Fibroblast of mammary gland (primary cell): ENCODE data around the gene ZBED1.
"Not testable (repeated sequence)": the region's sequence is repeated elsewhere in the genome, so short reads cannot be mapped to it uniquely, and the experiment has no call there.

Experiments
- DNase-seq: peaks from one replicate; pipeline ENCODE4 v3.0.0-alpha.2; 2010; ENCODE audit warnings: low read depth
- H3K4me3 ChIP-seq: 2 replicates; pipeline ENCODE4 v1.5.1; 2011; ENCODE audit warnings: low read depth, mild to moderate bottlenecking, low read length, moderate library complexity; ENCODE audit not compliant: control insufficient read depth
- TF ChIP-seq, protein P1 (sequence below): conservative IDR thresholded peaks from 2 replicates; pipeline ENCODE4 v1.5.1; 2011; ENCODE audit warnings: low read depth, low read length, inconsistent platforms; ENCODE audit not compliant: control insufficient read depth, insufficient read depth

ZBED1 gene

DNA sequence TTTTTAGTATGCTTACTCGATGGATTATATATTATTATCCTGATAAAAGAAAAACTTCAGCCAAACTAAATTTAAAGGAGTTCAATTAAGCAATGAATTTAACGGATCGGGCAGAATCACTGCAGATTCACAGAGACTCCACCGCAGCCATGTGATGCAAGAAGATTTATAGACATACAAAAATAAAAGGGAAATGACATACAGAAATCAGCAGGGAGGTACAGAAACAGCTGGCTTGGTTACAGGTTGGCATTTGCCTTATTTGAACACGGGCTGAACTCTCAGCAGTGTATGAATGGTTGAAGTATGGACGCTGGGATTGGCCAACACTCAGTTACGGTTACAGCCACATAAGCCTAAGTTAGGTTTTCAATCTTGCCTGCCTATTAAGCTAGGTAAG lies 35.4 kb upstream of the ZBED1 start:
- DNase-seq = no peak
- TF ChIP-seq, protein P1, sequence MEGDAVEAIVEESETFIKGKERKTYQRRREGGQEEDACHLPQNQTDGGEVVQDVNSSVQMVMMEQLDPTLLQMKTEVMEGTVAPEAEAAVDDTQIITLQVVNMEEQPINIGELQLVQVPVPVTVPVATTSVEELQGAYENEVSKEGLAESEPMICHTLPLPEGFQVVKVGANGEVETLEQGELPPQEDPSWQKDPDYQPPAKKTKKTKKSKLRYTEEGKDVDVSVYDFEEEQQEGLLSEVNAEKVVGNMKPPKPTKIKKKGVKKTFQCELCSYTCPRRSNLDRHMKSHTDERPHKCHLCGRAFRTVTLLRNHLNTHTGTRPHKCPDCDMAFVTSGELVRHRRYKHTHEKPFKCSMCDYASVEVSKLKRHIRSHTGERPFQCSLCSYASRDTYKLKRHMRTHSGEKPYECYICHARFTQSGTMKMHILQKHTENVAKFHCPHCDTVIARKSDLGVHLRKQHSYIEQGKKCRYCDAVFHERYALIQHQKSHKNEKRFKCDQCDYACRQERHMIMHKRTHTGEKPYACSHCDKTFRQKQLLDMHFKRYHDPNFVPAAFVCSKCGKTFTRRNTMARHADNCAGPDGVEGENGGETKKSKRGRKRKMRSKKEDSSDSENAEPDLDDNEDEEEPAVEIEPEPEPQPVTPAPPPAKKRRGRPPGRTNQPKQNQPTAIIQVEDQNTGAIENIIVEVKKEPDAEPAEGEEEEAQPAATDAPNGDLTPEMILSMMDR = no peak
- H3K4me3 ChIP-seq = no peak overlapping the region

DNA sequence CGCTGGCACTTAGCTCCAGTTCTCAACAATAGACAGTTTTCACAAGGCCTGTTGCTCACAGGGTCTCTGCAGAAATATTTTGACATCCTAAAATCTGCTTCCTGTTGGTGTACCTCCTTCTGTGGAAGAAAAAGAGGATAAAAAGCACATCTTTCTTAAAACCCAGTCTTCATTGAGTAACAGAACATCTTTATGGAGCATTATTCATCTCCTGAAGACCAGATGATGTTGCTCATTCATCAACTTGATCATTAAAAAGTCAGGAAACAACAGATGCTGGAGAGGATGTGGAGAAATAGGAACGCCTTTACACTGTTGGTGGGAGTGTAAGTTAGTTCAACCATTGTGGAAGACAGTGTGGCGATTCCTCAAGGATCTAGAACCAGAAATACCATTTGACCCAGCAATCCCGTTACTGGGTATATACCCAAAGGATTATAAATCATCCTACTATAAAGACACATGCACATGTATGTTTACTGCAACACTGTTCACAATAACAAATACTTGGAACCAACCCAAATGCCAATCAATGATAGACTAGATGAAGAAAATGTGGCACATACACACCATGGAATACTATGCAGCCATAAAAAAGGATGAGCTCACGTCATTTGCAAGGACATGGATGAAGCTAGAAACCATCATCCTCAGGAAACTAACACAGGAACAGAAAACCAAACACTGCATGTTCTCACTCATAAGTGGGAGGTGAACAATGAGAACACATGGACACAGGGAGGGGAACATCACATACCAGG lies 33.7 kb upstream of the ZBED1 start:
- DNase-seq, H3K4me3 ChIP-seq: not testable (repeated sequence)

DNA sequence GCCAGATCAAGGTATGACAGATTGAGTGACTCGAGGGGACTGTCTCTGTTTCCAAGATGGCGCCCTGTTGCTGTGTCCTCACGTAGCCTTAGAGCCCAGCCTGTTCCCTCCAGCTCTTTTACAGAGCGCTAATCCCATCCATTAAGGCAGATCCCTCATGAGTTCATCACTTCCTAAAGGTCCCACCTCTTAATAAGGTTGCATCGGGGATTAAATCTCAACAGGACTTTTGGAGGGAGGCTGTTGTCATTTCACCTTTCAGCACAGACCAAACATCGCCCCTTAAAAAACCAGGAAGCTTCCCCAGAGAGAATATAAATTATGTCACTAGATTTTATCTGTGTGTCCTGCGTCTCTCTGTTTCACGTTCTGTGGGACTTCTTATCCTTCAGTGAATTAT lies 32.6 kb upstream of the ZBED1 start:
- no peak overlapping the region for H3K4me3 ChIP-seq
- DNase-seq = no peak
- TF ChIP-seq, protein P1 = no peak

DNA sequence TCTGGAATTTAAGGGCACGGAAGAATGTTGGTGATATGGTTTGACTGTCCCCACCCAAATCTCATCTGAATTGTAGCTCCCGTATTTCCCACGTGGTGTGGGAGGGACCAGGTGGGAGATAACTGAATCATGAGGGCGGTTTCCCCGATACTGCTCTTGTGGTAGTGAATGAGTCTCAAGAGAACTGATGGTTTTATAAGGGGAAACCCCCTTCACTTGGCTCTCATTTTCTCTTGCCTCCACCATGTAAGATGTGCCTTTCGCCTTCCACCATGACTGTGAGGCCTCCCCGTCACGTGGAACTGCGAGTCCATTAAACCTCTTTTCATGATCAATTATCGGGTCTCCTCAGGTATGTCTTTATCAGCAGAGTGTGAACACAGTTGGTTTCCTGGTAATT lies 25.6 kb upstream of the ZBED1 start:
- TF ChIP-seq, protein P1 = no peak
- DNase-seq = no peak
- H3K4me3 ChIP-seq = no peak overlapping the region

DNA sequence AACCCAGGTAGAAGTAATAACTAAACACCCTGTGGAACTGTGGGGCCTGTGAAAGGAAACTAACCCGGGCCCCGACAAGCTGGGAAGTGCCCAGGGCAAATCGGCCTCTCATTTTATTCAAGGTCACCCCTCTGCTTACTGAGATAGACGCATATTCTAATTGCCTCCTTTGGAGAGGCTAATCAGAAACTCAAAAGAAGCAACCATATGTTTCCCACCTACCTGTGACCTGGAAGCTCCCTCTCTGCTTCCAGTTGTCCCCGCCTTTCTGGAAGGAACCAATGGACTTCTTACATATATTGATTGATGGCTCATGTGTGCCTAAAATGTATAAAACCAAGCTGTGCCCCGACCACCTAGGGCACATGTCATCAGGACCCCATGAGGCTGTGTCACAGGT lies 23.1 kb upstream of the ZBED1 start:
- no peak overlapping the region for H3K4me3 ChIP-seq
- DNase-seq = no peak
- TF ChIP-seq, protein P1 = no peak

DNA sequence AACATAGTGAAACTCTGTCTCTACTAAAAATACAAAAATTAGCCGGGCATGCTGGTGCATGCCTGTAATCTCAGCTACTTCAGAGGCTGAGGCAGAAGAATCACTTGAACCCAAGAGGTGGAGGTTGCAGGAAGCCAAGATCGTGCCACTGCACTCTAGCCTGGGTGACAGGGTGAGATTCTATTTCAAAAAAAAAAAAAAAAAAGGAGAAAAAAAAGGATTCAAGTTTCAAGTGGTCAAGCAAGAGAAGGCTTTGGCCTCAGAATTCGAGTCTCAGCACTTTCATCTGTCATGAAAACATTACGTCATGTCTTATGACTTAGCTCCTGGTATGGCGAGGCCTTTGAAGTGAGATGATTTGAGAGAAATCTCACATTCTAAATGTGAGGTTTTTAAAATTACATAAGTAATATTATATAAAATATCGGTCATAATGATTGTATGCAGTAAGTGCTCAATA lies 21.2 kb upstream of the ZBED1 start:
- DNase-seq = no peak
- TF ChIP-seq, protein P1 = no peak
- H3K4me3 ChIP-seq = no peak overlapping the region

DNA sequence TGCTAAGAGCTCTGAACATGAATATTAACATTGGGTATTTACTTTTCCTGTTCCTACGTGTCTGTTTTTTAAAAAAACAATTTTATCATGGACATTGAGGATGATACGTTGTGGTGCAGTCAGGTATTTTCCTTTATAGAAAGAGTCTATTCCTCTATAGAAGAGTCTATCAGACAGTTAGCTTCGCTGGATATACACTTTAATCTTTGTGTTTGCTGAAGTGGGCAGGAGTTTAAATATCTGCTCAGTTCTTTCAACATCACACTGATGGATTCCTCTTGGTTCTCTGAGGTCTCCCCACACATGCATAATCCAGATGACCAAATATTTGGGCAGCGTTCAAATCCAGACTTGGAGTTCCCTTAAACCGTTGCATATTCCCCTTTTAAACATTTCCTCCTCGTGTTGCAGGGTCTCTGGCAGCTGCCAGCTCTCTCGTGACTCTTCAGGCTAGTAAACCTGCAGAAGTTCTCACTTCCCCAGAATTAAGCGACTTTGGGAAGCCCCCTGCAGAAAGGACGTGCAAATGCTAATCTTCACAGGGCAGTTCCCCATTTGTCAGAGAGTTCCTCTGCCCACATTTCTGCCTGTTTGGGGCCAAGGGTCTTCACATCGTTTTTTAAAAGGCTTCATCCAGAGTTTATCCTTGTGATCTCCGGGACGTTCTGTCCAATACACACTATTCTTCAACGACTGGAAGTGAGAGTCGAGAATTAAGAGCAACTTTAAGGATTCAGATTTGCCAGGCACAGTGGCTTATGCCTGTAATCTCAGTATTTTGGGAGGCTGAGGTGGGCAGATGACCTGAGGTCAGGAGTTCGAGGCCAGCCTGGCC lies 20.5 kb upstream of the ZBED1 start:
- H3K4me3 ChIP-seq = no peak overlapping the region
- DNase-seq = no peak
- TF ChIP-seq, protein P1 = no peak
